Measurements from ENCODE around the gene FAM222A. TPM values are rescaled to one million over a fixed set of nuclear protein-coding genes. Genes with fewer than 3 reads are reported as not detected.

The FAM222A gene
- total RNA-seq, 1 experiment from 2014 or later: 12.8 TPM

DNA sequence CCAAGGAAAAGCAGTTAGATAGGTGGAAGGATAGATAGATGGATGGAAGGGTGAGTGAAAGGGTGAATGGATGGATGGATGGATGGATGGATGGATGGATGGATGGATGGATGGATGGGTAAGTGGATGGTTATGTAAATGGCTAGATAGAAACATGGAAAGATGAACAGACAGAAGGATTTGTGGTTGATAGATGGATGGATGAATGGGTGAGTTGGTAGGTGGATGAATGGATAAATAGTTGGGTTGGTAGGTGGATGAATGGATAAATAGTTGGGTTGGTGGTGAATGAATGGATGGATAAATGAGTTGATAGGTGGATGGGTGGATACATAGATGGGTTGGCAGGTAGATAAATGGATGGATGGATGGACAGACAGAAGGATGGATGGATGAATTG, 30.3 kb upstream of the FAM222A start:
- DNase-seq (ENCODE audit: low read depth, low spot score) (no peak), ATAC-seq (no peak)
- Histone ChIP-seq H3K27ac (ENCODE audit: low read length) (no peak overlapping the region), H3K9me3 (ENCODE audit: control insufficient read depth, insufficient read depth, low read depth, low read length) (no peaks in the 10 kb centered on the region), H3K4me1 (ENCODE audit: control insufficient read depth, insufficient read depth, low read length) (no peaks in the 10 kb centered on the region), H3K36me3 (ENCODE audit: control insufficient read depth, insufficient read depth, low read length) (no peaks in the 10 kb centered on the region), H3K27me3 (ENCODE audit: control insufficient read depth, insufficient read depth, low read length) (peaks cover 6% of the 10 kb centered on the region; the same call in 1 of the 2 replicates), H3K4me3 (ENCODE audit: low read depth in 2 of 2, low read length in 2 of 2) (no peak overlapping the region)
- POLR2A ChIA-PET: no interaction called here
- in situ Hi-C loops (cut with HindIII; ENCODE audit: low pct_unique_long_range_greater_than_20kb, low sequenced_read_pairs) (no loop called here), intact Hi-C loops (cut with micrococcal nuclease; ENCODE audit: unreplicated experiment) (no loop called here)
- CTCF ChIA-PET: no interaction called here
- TF ChIP-seq POLR2AphosphoS5 (IDR thresholded peaks at IDR 0.05; ENCODE audit: low read depth, low read length) (no peak), SIN3A (IDR thresholded peaks at IDR 0.05; ENCODE audit: borderline replicate concordance, insufficient read depth, low read depth, low read length) (no peak), TCF7L2 (IDR thresholded peaks at IDR 0.05; ENCODE audit: low read depth, low read length) (no peak), REST (IDR thresholded peaks at IDR 0.05; ENCODE audit: insufficient read depth in 1 of 2, low read depth in 2 of 2, low read length in 1 of 2) (no peak)
- TF ChIP-seq, protein P1, sequence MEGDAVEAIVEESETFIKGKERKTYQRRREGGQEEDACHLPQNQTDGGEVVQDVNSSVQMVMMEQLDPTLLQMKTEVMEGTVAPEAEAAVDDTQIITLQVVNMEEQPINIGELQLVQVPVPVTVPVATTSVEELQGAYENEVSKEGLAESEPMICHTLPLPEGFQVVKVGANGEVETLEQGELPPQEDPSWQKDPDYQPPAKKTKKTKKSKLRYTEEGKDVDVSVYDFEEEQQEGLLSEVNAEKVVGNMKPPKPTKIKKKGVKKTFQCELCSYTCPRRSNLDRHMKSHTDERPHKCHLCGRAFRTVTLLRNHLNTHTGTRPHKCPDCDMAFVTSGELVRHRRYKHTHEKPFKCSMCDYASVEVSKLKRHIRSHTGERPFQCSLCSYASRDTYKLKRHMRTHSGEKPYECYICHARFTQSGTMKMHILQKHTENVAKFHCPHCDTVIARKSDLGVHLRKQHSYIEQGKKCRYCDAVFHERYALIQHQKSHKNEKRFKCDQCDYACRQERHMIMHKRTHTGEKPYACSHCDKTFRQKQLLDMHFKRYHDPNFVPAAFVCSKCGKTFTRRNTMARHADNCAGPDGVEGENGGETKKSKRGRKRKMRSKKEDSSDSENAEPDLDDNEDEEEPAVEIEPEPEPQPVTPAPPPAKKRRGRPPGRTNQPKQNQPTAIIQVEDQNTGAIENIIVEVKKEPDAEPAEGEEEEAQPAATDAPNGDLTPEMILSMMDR (IDR thresholded peaks at IDR 0.05): no peak
- BruUV-seq (replicated peaks): no TSS peak

GRCh38 chr12:109685574-109686447, 27.8 kb upstream of the FAM222A start:
- intact Hi-C loops (cut with micrococcal nuclease; ENCODE audit: unreplicated experiment) (no loop called here), in situ Hi-C loops (cut with HindIII; ENCODE audit: low pct_unique_long_range_greater_than_20kb, low sequenced_read_pairs) (no loop called here)
- CTCF ChIA-PET: no interaction called here
- Histone ChIP-seq H3K4me1 (ENCODE audit: control insufficient read depth, insufficient read depth, low read length) (no peaks in the 10 kb centered on the region), H3K27ac (ENCODE audit: low read length) (no peak overlapping the region), H3K27me3 (ENCODE audit: control insufficient read depth, insufficient read depth, low read length) (peaks cover 6% of the 10 kb centered on the region; the same call in 1 of the 2 replicates), H3K4me3 (ENCODE audit: low read depth in 2 of 2, low read length in 2 of 2) (no peak overlapping the region), H3K9me3 (ENCODE audit: control insufficient read depth, insufficient read depth, low read depth, low read length) (no peaks in the 10 kb centered on the region), H3K36me3 (ENCODE audit: control insufficient read depth, insufficient read depth, low read length) (no peaks in the 10 kb centered on the region)
- DNase-seq (ENCODE audit: low read depth, low spot score) (no peak), ATAC-seq (no peak)
- TF ChIP-seq POLR2AphosphoS5 (IDR thresholded peaks at IDR 0.05; ENCODE audit: low read depth, low read length) (no peak), REST (IDR thresholded peaks at IDR 0.05; ENCODE audit: insufficient read depth in 1 of 2, low read depth in 2 of 2, low read length in 1 of 2) (no peak), SIN3A (IDR thresholded peaks at IDR 0.05; ENCODE audit: borderline replicate concordance, insufficient read depth, low read depth, low read length) (no peak)
- POLR2A ChIA-PET: no interaction called here
- no TSS peak for BruUV-seq (replicated peaks)
